GM12878 (cell line): Measurements from ENCODE around the gene ABCC4. TPM values are rescaled to one million over a fixed set of nuclear protein-coding genes. Genes with fewer than 3 reads are reported as not detected.

ENCODE experiments used
- ATAC-seq: fragments of 200-7000 bp; cut with Tn5 transposase; 3 replicates; pipeline ENCODE4 v1.9.1; 2020; ENCODE audit warnings: mild to moderate bottlenecking, moderate library complexity
- BruUV-seq: library from RNA; stranded (reverse); fragments of 400-500 nt; replicated peaks from 2 replicates; lab custom pipeline; 2021; lab: Mats Ljungman, UMichigan
- CTCF ChIA-PET: fragments of 300-600 bp; sonication (Branson Sonifier 250); formaldehyde crosslinking; extraction: SDS; loops from one replicate; lab custom pipeline; 2021; ENCODE audit warnings: inconsistent platforms; lab: Yijun Ruan, JAX
- POLR2A ChIA-PET: fragments of 350-600 bp; formaldehyde crosslinking; extraction: SDS; loops from one replicate; lab custom pipeline; 2021; ENCODE audit warnings: inconsistent platforms; lab: Charles Lee
- RAD21 ChIA-PET: fragments of 300-600 bp; sonication (Branson Sonifier 250); formaldehyde crosslinking; loops from one replicate; lab custom pipeline; 2023; ENCODE audit warnings: antibody characterized with exemption; ENCODE audit not compliant: unreplicated experiment; lab: Charles Lee
- SMC1A ChIA-PET: fragments of 300-600 bp; sonication (Branson Sonifier 250); formaldehyde crosslinking; loops from one replicate; lab custom pipeline; 2023; ENCODE audit not compliant: unreplicated experiment, uncharacterized antibody; lab: Charles Lee
- DNase-seq: peaks from one replicate; pipeline ENCODE4 v3.0.0-alpha.2; 2011; ENCODE audit warnings: low read depth, low spot score
- FAIRE-seq: peaks from 3 replicates; lab custom pipeline; 2011; peaks lifted over from hg19 to GRCh38; lab: Jason Lieb, UNC
- H2AFZ ChIP-seq: 2 replicates; pipeline ENCODE4 v1.6.0; 2011; ENCODE audit warnings: low read depth, low read length, control low read depth; ENCODE audit not compliant: control insufficient read depth
- H3K27ac ChIP-seq: 2 replicates; pipeline ENCODE4 v1.5.1; 2011; ENCODE audit warnings: control low read depth; ENCODE audit not compliant: control insufficient read depth, insufficient read depth
- H3K27me3 ChIP-seq, 2 experiments: replicated peaks in 1 of 2; 2 replicates each; pipeline versions ENCODE4 v1.6.0 to v1.6.1; 2011; ENCODE audit warnings: low read length in 1 of 2; ENCODE audit not compliant: control insufficient read depth in 2 of 2, insufficient read depth in 2 of 2
- H3K36me3 ChIP-seq, 2 experiments: 2 replicates each; pipeline ENCODE4 v1.5.1; 2011; ENCODE audit warnings: low read length in 1 of 2; ENCODE audit not compliant: control insufficient read depth in 2 of 2, insufficient read depth in 2 of 2
- H3K4me1 ChIP-seq: 2 replicates; pipeline ENCODE4 v1.6.1; 2011; ENCODE audit warnings: mild to moderate bottlenecking, low read length, moderate library complexity, mixed read lengths; ENCODE audit not compliant: control insufficient read depth, insufficient read depth
- H3K4me2 ChIP-seq: 2 replicates; pipeline ENCODE4 v1.6.0; 2011; ENCODE audit warnings: control low read depth; ENCODE audit not compliant: control insufficient read depth, insufficient read depth
- H3K4me3 ChIP-seq: fragments of 200-600 bp; sonication (generic); 2 replicates; pipeline ENCODE4 v1.5.1; 2016
- H3K79me2 ChIP-seq: 2 replicates; pipeline ENCODE4 v1.6.0; 2011; ENCODE audit warnings: low read length; ENCODE audit not compliant: control insufficient read depth, insufficient read depth
- H3K9ac ChIP-seq: 2 replicates; pipeline ENCODE4 v1.8.0; 2011; ENCODE audit warnings: low read length, control low read depth, mixed read lengths; ENCODE audit not compliant: control insufficient read depth, insufficient read depth
- H3K9me3 ChIP-seq: replicated peaks from 3 replicates; pipeline ENCODE4 v1.5.1; 2011; ENCODE audit warnings: mild to moderate bottlenecking, low read length; ENCODE audit not compliant: control insufficient read depth, insufficient read depth
- H4K20me1 ChIP-seq: 2 replicates; pipeline ENCODE4 v1.6.0; 2011; ENCODE audit not compliant: control insufficient read depth, insufficient read depth
- BACH1 ChIP-seq: fragments of 450-650 bp; IDR thresholded peaks from 2 replicates; pipeline ENCODE4 v1.6.1; 2017; ENCODE audit warnings: mild to moderate bottlenecking, borderline replicate concordance
- SMAD5 ChIP-seq: IDR thresholded peaks from 2 replicates; pipeline ENCODE4 v1.6.1; 2016; ENCODE audit warnings: antibody characterized with exemption, low read depth
- WGBS: methylation state at CpG from one replicate; pipeline ENCODE4 v1.1.6; 2016; ENCODE audit warnings: low lambda C conversion rate; ENCODE audit not compliant: insufficient replicate concordance, insufficient coverage; ENCODE audit errors: missing lambda C conversion rate; 5-methylcytosine and 5-hydroxymethylcytosine counted together
- in situ Hi-C: fragments of 300-500 bp; cut with MboI; formaldehyde crosslinking; loops from 9 replicates; pipeline ENCODE4 v1.14.3; 2018; ENCODE audit warnings: mixed read lengths
- intact Hi-C: fragments of 100-400 bp; cut with micrococcal nuclease; formaldehyde crosslinking; loops from one replicate; pipeline ENCODE4 v1.14.2; 2022; ENCODE audit not compliant: unreplicated experiment
- polyA plus RNA-seq, 11 experiments: library from polyadenylated mRNA; depleted of rRNA in 4 of 11; unstranded in 6 of 11; stranded (reverse) in 5 of 11; fragments of >200 nt; fragmentation: Nextera tagmentation in 4 of 11; fragmentation: Illumina TruSeq in 1 of 11; extraction: Ambion mirVana in 4 of 11; extraction: Trizol in 1 of 11; gene quantifications; 1 replicate in 1 of 11; 2 replicates in 10 of 11; pipeline versions ENCODE4 v1.2.1 to v1.2.3, GENCODE V29; 2011 to 2016; ENCODE audit warnings: inconsistent platforms in 2 of 11, missing spikeins in 2 of 11, low read depth in 1 of 11
- total RNA-seq, 4 experiments: library from RNA; depleted of rRNA in 3 of 4; stranded (reverse); fragments of >200 nt in 3 of 4; fragmentation: Illumina TruSeq in 1 of 4; extraction: Trizol in 1 of 4; gene quantifications; 2 replicates each; pipeline versions ENCODE4 v1.2.1 to v1.2.3, GENCODE V29; 2013 to 2021
- TF ChIP-seq, protein P1 (sequence below): fragments of 450-650 bp; IDR thresholded peaks from 2 replicates; pipeline ENCODE4 v1.6.1; 2016; ENCODE audit warnings: mild to moderate bottlenecking, moderate library complexity, borderline replicate concordance
- TF ChIP-seq, protein P2 (sequence below), 3 experiments: IDR thresholded peaks in 2 of 3; conservative IDR thresholded peaks in 1 of 3; 2 replicates each; pipeline ENCODE4 v1.5.1; 2011; ENCODE audit warnings: low read depth in 3 of 3, low read length in 3 of 3, mild to moderate bottlenecking in 3 of 3, control low read depth in 2 of 3, moderate library complexity in 2 of 3, inconsistent platforms in 1 of 3, mixed read lengths in 1 of 3; ENCODE audit not compliant: control insufficient read depth in 2 of 3, insufficient read depth in 1 of 3; ENCODE audit errors: extremely low read depth in 1 of 3

The ABCC4 gene
- total and polyA plus RNA-seq, 10 of the 15 experiments (the other 5 are each of a cell fraction or from before 2014, with no cell fraction given), result 7.2 to 44.4 (median 24.1) TPM

GRCh38 chr13:94988654-94989053 is 312.6 kb downstream of the ABCC4 start:
- Histone ChIP-seq H3K27ac (no peak overlapping the region), H3K9me3 (no peaks in the 10 kb centered on the region), H3K4me2 (no peak overlapping the region), H3K27me3 (peaks cover 0 to 2% of the 10 kb centered on the region in 2 experiments; a peak in 2 of 4 replicates), H2AFZ (no peak overlapping the region), H3K4me1 (no peaks in the 10 kb centered on the region), H3K36me3 (no peaks in the 10 kb centered on the region), H3K9ac (no peak overlapping the region), H4K20me1 (no peaks in the 10 kb centered on the region), H3K4me3 (no peak overlapping the region), H3K79me2 (no peaks in the 10 kb centered on the region)
- no TSS peak for BruUV-seq
- WGBS, result 2% methylated on average over 3 of the region's 3 CpGs
- DNase-seq (no peak), FAIRE-seq (no peak), ATAC-seq (peak; percentile 66)
- ChIA-PET SMC1A (interaction anchor here (1.1 to 2.3 kb wide), 2 partner anchors 22 to 416 kb away, joined by 3 to 9 read pairs; no protein-coding TSS in a partner anchor), RAD21 (interaction anchor here (0.6 to 1.9 kb wide), 3 partner anchors 44 to 416 kb away, joined by 3 to 10 read pairs (median 4); no protein-coding TSS in a partner anchor), POLR2A (no interaction called here), CTCF (interaction anchor here (1.4 to 2.9 kb wide), 4 partner anchors 167 to 415 kb away, joined by 3 to 16 read pairs (median 4); no protein-coding TSS in a partner anchor)
- intact Hi-C loops (loop anchor here (2.0 kb wide), 1 partner anchor 416 kb away; no protein-coding TSS in a partner anchor), in situ Hi-C loops (no loop called here)
- TF ChIP-seq BACH1, result no peak
- TF ChIP-seq, protein P1, sequence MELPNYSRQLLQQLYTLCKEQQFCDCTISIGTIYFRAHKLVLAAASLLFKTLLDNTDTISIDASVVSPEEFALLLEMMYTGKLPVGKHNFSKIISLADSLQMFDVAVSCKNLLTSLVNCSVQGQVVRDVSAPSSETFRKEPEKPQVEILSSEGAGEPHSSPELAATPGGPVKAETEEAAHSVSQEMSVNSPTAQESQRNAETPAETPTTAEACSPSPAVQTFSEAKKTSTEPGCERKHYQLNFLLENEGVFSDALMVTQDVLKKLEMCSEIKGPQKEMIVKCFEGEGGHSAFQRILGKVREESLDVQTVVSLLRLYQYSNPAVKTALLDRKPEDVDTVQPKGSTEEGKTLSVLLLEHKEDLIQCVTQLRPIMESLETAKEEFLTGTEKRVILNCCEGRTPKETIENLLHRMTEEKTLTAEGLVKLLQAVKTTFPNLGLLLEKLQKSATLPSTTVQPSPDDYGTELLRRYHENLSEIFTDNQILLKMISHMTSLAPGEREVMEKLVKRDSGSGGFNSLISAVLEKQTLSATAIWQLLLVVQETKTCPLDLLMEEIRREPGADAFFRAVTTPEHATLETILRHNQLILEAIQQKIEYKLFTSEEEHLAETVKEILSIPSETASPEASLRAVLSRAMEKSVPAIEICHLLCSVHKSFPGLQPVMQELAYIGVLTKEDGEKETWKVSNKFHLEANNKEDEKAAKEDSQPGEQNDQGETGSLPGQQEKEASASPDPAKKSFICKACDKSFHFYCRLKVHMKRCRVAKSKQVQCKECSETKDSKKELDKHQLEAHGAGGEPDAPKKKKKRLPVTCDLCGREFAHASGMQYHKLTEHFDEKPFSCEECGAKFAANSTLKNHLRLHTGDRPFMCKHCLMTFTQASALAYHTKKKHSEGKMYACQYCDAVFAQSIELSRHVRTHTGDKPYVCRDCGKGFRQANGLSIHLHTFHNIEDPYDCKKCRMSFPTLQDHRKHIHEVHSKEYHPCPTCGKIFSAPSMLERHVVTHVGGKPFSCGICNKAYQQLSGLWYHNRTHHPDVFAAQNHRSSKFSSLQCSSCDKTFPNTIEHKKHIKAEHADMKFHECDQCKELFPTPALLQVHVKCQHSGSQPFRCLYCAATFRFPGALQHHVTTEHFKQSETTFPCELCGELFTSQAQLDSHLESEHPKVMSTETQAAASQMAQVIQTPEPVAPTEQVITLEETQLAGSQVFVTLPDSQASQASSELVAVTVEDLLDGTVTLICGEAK, result no peak
- TF ChIP-seq, protein P2, sequence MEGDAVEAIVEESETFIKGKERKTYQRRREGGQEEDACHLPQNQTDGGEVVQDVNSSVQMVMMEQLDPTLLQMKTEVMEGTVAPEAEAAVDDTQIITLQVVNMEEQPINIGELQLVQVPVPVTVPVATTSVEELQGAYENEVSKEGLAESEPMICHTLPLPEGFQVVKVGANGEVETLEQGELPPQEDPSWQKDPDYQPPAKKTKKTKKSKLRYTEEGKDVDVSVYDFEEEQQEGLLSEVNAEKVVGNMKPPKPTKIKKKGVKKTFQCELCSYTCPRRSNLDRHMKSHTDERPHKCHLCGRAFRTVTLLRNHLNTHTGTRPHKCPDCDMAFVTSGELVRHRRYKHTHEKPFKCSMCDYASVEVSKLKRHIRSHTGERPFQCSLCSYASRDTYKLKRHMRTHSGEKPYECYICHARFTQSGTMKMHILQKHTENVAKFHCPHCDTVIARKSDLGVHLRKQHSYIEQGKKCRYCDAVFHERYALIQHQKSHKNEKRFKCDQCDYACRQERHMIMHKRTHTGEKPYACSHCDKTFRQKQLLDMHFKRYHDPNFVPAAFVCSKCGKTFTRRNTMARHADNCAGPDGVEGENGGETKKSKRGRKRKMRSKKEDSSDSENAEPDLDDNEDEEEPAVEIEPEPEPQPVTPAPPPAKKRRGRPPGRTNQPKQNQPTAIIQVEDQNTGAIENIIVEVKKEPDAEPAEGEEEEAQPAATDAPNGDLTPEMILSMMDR (IDR thresholded peaks at IDR 0.05 in 2 of 3, conservative IDR thresholded peaks at IDR 0.05 in 1 of 3; ENCODE audit: control insufficient read depth in 2 of 3, extremely low read depth in 1 of 3, insufficient read depth in 1 of 3, low read depth in 3 of 3, low read length in 3 of 3), result peak in 1 of 3 experiments; percentile 29; a peak in 1 of 6 replicates
- TF ChIP-seq SMAD5, result no peak
- TF ChIP-seq, all 136 proteins: peak for 1
